ENCODE data around the gene AFF3.

Gene AFF3

DNA sequence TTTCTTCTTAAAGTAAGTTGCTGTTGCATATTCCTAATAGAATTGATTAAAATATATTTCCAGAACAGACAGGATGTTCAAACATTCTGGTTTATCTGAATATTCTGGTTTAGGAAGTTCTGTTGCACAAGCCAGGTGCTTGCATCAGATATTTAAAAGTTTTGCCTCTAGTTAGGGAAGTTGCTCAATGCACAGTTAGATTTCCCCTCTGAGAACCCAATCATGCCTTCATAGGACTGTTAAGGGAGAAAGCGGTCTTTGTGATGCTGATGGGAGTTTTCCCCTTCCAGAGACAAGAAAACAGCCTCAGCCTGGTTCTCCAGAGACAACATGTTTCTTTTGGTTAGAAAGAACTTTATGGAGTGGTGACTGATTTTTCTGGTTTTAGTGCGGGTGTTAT is 587.0 kb downstream of the AFF3 start:
- Mint-ChIP-seq H3K9me3 (no peaks in the 10 kb centered on the region), H3K27ac (no peak overlapping the region), H3K4me1 (ENCODE audit: low read depth) (no peaks in the 10 kb centered on the region), H3K4me3 (no peak overlapping the region), H3K36me3 (ENCODE audit: low read depth) (no peaks in the 10 kb centered on the region), H3K27me3 (ENCODE audit: low read depth) (peaks cover 5% of the 10 kb centered on the region)
- no peak for DNase-seq (ENCODE audit: low spot score)

DNA sequence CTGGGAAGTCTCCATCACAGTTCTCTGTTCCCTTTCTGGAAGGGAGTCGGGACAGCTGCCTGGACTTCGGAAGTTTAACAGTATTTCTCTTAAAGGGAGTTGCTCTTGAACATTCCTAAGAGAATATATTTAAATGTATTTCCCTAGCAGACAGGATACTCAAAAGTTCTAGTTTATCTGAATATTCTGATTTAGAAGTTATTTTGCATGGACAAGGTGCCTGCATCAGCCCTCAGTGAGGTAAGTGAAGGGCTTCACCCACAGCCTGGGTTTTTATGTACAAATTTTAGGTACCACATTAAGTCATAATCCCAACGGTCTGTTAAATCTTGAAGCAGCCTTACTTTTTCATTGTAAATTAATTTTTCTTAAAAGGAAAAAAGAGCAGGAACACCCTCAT is 587.5 kb downstream of the AFF3 start:
- H3K27me3 Mint-ChIP-seq (ENCODE audit: low read depth): peaks cover 1% of the 10 kb centered on the region
- H3K9me3 Mint-ChIP-seq: no peaks in the 10 kb centered on the region
- H3K36me3 Mint-ChIP-seq (ENCODE audit: low read depth): no peaks in the 10 kb centered on the region
- no peaks in the 10 kb centered on the region for H3K4me1 Mint-ChIP-seq (ENCODE audit: low read depth)
- H3K27ac Mint-ChIP-seq: no peak overlapping the region
- H3K4me3 Mint-ChIP-seq: no peak overlapping the region
- no peak for DNase-seq (ENCODE audit: low spot score)

DNA sequence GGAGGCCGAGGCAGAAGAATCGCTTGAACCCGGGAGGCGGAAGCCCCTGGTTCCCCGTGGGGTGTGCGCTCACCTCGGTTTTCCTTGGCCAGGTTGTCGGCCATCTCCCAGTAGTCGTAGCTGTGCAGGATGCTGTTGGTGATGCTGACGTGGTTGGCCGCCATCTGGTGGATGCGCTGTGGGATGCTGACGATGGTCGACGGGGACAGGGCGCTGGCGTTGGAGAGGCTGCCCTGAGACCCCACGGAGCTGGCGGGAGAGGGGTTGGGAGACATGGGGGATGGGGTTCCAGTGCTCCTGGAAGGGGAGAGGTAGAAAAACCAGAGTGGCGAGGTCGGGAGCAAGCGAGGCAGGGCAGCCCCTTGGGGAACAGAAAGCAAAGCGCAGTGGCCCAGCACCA is 588.2 kb downstream of the AFF3 start:
- Mint-ChIP-seq H3K27ac (no peak overlapping the region), H3K4me3 (no peak overlapping the region), H3K4me1 (ENCODE audit: low read depth) (no peaks in the 10 kb centered on the region), H3K36me3 (ENCODE audit: low read depth) (no peaks in the 10 kb centered on the region), H3K27me3 (ENCODE audit: low read depth) (no peaks in the 10 kb centered on the region), H3K9me3 (no peaks in the 10 kb centered on the region)
- no peak for DNase-seq (ENCODE audit: low spot score)

DNA sequence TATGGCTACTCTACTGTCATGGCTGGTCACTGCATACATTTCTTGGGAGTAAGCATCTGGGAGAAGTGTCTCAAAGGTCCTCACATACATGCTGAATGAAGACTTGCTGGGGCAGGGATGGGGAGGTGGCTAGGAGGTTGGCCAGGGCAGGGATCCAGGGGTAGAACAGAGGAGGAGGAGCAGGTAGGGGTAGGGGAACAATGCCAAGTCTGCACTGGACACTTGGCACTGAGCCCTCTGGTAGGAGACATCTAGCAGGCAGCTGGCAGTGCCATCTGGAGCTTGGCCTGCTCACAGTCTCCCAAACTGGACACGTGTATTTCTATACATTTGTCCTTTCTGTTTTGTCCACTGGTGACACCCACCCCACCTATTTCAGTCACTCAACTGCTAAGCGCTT is 589.9 kb downstream of the AFF3 start:
- no peaks in the 10 kb centered on the region for H3K36me3 Mint-ChIP-seq (ENCODE audit: low read depth)
- H3K4me1 Mint-ChIP-seq (ENCODE audit: low read depth): no peaks in the 10 kb centered on the region
- no peak for DNase-seq (ENCODE audit: low spot score)
- H3K4me3 Mint-ChIP-seq: no peak overlapping the region
- H3K9me3 Mint-ChIP-seq: no peaks in the 10 kb centered on the region
- no peak overlapping the region for H3K27ac Mint-ChIP-seq
- peaks cover 2% of the 10 kb centered on the region for H3K27me3 Mint-ChIP-seq (ENCODE audit: low read depth)

DNA sequence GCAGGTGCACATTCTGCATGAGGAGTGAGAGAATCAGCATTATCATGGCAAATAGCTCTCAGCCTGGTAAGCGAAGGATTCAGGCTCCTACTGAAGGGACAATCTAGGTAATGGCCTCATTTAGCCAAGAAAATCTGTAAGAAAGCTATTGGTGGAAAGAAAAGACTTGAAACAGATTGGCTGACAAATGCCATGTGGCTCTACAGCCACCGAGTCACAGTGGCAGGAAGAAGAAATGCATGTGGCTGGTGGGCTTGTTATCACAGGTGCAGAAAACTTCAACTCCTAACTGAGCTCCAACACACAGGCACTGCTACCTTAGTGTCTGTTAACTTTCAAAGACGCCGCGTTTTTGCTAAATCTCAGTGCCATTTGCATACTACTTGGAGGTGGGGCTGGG is 592.0 kb downstream of the AFF3 start:
- H3K27ac Mint-ChIP-seq: no peak overlapping the region

DNA sequence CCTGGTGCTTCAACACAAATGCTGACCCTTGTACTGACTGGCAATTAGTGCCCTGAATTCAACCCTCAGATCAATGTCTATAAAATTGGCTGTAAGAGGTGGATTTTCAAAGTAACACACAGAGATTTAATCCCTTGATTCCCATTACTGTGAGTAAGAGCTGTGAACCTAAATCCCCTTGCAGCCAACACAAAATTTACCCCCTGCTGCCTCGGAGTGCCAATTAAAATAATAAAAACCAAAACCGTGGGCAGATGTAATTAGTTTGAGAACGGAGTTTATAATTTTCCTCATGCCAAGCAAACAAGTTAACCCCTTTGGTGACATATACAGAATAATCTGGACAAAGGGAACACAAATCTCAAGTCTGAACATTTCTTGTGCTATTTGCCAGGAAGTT is 596.8 kb downstream of the AFF3 start:
- Mint-ChIP-seq H3K36me3 (ENCODE audit: low read depth) (no peaks in the 10 kb centered on the region), H3K4me3 (no peak overlapping the region), H3K27me3 (ENCODE audit: low read depth) (peaks cover 2% of the 10 kb centered on the region), H3K27ac (no peak overlapping the region), H3K4me1 (ENCODE audit: low read depth) (no peaks in the 10 kb centered on the region), H3K9me3 (no peaks in the 10 kb centered on the region)
- no peak for DNase-seq (ENCODE audit: low spot score)

More for the DNA sequence above, 592.0 kb downstream of the AFF3 start:
- Mint-ChIP-seq H3K9me3 (no peaks in the 10 kb centered on the region), H3K4me3 (no peak overlapping the region), H3K36me3 (ENCODE audit: low read depth) (no peaks in the 10 kb centered on the region), H3K4me1 (ENCODE audit: low read depth) (no peaks in the 10 kb centered on the region), H3K27me3 (ENCODE audit: low read depth) (peaks cover 2% of the 10 kb centered on the region)
- no peak for DNase-seq (ENCODE audit: low spot score)

DNA sequence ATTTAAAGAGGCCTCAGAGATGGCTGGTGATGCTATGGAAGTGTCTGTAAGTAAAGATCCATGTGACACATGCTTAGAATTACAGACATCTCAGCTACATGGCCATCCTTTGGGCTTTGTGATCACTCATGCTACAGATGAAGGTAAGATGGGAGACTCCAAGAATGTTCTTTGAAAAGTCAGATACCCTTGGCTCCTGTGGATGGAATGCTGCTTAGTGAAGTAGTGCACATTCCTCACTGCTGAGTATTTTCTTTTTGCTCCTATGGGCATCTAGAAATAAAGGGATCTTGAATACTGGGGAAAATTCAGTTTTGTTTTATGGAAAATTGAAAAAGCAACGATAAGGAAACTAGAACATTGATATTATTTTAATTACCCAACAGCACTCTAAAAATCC is 597.3 kb downstream of the AFF3 start:
- H3K27ac Mint-ChIP-seq: no peak overlapping the region
- no peak for DNase-seq (ENCODE audit: low spot score)
- no peaks in the 10 kb centered on the region for H3K36me3 Mint-ChIP-seq (ENCODE audit: low read depth)
- no peaks in the 10 kb centered on the region for H3K4me1 Mint-ChIP-seq (ENCODE audit: low read depth)
- H3K4me3 Mint-ChIP-seq: no peak overlapping the region
- H3K27me3 Mint-ChIP-seq (ENCODE audit: low read depth): peaks cover 2% of the 10 kb centered on the region
- H3K9me3 Mint-ChIP-seq: no peaks in the 10 kb centered on the region

DNA sequence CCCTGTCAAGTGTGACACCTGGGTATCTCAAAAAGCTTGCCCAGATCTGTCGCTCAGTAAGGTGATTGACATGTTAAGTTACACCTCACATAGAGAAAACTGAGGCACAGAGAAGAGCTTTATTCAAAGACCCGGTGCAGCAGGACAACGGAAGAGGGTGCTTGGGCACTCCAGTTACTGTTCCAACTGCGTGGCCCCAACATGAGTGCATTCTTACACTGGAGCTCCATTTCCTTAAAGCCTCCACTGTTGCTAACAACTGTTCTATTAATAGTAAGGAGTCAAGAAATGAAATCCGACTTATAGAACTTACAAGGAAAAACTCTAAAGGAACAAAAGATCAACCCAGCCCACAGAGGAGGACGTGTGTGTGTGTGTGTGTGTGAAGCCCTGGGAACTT is 597.8 kb downstream of the AFF3 start:
- H3K27me3 Mint-ChIP-seq (ENCODE audit: low read depth): peaks cover 2% of the 10 kb centered on the region
- DNase-seq (ENCODE audit: low spot score): no peak
- no peak overlapping the region for H3K27ac Mint-ChIP-seq
- H3K36me3 Mint-ChIP-seq (ENCODE audit: low read depth): no peaks in the 10 kb centered on the region
- no peak overlapping the region for H3K4me3 Mint-ChIP-seq
- H3K4me1 Mint-ChIP-seq (ENCODE audit: low read depth): no peaks in the 10 kb centered on the region
- no peaks in the 10 kb centered on the region for H3K9me3 Mint-ChIP-seq

DNA sequence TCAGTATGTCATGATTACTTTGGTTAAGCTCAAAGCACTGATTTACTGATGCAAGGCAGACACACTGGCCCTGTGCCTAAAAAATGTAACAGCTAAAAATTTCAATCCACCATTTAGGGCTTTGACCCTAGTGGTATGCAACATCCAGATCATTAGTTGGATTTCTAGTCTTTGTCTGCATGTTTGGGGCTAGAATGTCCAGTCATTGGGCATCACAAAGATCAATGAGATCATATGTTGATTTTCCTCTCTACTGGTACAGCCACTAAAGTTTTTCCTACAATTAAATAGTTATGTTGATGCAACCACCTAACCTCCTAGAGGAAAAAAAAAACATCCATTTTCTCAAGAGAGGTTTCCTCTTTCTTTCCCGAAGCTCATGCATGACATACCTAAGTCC is 599.1 kb downstream of the AFF3 start:
- Mint-ChIP-seq H3K27me3 (ENCODE audit: low read depth) (peaks cover 6% of the 10 kb centered on the region), H3K27ac (no peak overlapping the region), H3K4me3 (no peak overlapping the region), H3K36me3 (ENCODE audit: low read depth) (no peaks in the 10 kb centered on the region), H3K9me3 (no peaks in the 10 kb centered on the region), H3K4me1 (ENCODE audit: low read depth) (no peaks in the 10 kb centered on the region)
- DNase-seq (ENCODE audit: low spot score): no peak

DNA sequence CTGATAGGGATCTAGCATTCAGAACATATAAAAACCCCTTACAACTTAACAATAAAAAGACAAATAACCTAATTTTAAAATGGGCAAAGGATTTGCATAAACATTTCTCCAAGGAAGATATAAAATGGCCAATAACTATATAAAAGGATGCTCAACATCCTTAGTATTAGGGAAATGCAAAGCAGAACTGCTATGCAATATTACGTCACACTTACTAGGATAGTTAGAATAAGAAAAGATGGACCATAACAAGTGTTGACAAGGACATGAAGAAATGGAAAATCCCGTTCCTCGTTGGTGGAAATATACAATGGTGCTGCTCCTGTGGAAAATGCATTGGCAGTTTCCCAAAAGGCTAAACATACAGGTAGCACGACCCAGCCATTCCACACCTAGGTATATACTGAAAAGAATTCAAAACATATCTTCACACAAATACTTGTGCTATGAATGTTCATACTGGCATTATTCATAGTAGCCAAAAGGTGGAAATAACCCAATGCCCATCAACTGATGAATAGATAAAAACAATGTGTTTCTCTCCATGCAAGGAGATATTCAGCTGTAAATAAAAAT is 604.4 kb downstream of the AFF3 start:
- no peaks in the 10 kb centered on the region for H3K9me3 Mint-ChIP-seq
- no peak overlapping the region for H3K27ac Mint-ChIP-seq
- H3K4me3 Mint-ChIP-seq: no peak overlapping the region
- H3K4me1 Mint-ChIP-seq (ENCODE audit: low read depth): no peaks in the 10 kb centered on the region
- DNase-seq (ENCODE audit: low spot score): no peak
- H3K36me3 Mint-ChIP-seq (ENCODE audit: low read depth): no peaks in the 10 kb centered on the region
- H3K27me3 Mint-ChIP-seq (ENCODE audit: low read depth): peaks cover 3% of the 10 kb centered on the region

DNA sequence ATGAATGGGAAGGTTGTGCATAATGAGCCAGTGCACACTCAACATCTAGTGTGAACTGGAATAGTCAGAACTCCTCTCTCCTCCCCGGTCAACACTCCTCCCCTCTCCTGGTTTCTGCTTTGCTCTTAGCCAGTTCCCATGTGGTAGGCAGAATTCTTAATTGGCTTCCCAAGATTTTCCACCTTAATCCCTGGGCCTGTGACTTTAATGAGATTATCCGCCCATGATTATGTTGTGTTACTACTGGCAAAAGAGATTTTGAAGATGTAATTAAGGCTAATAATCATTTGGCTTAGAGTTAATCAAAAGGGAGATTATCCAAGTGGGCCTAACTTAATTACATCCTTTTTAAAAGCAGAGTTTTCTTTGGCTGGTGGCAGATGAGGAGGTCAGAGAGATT is 618.3 kb downstream of the AFF3 start:
- no peak for DNase-seq (ENCODE audit: low spot score)
- Mint-ChIP-seq H3K36me3 (ENCODE audit: low read depth) (no peaks in the 10 kb centered on the region), H3K27ac (no peak overlapping the region), H3K27me3 (ENCODE audit: low read depth) (no peaks in the 10 kb centered on the region), H3K4me3 (no peak overlapping the region), H3K9me3 (no peaks in the 10 kb centered on the region), H3K4me1 (ENCODE audit: low read depth) (no peaks in the 10 kb centered on the region)

DNA sequence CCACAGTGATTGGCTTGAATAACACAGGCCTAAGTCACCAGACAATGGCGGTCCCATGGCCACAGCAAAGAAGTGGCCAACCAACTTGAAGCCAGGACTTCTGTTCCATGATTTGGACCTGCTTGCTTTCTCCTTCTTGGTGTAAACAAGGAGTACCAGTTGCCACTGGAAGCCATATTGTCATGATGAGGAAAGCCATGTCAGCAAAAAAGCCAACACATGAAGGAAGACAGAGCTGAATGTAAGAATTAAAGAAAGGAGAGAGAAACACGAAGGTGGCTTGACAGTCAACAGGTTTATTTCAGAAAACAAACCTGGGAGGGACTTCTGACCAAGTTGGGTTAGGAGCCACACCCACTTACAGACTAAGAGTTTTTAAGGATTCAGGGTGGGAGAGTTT is 620.2 kb downstream of the AFF3 start:
- DNase-seq (ENCODE audit: low spot score): no peak
- H3K4me3 Mint-ChIP-seq: no peak overlapping the region

DNA sequence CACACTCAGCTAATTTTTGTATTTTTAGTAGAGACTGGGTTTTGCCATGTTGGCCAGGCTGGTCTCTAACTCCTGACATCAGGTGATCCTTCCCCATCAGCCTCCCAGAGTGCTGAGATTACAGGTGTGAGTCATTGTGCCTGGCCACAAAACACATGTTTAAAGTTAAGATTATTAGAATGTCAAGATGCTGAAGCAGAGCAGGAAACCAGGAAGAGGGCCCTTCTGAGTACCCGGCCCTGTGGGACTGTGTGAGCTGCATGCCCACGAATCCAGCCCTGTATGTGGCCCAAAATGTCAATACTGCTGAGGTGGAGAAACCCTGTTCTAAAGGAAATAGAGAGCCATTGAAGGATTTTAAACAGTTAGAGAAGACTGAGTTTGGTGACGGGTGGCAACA is 621.6 kb downstream of the AFF3 start:
- no peak for DNase-seq (ENCODE audit: low spot score)
- H3K36me3 Mint-ChIP-seq (ENCODE audit: low read depth): no peaks in the 10 kb centered on the region
- no peaks in the 10 kb centered on the region for H3K4me1 Mint-ChIP-seq (ENCODE audit: low read depth)
- H3K9me3 Mint-ChIP-seq: no peaks in the 10 kb centered on the region
- peaks cover 8% of the 10 kb centered on the region for H3K27me3 Mint-ChIP-seq (ENCODE audit: low read depth)
- H3K4me3 Mint-ChIP-seq: no peak overlapping the region
- H3K27ac Mint-ChIP-seq: no peak overlapping the region

More for the DNA sequence above, 620.2 kb downstream of the AFF3 start:
- Mint-ChIP-seq H3K36me3 (ENCODE audit: low read depth) (no peaks in the 10 kb centered on the region), H3K27ac (no peak overlapping the region), H3K27me3 (ENCODE audit: low read depth) (peaks cover 2% of the 10 kb centered on the region), H3K4me1 (ENCODE audit: low read depth) (no peaks in the 10 kb centered on the region), H3K9me3 (no peaks in the 10 kb centered on the region)

DNA sequence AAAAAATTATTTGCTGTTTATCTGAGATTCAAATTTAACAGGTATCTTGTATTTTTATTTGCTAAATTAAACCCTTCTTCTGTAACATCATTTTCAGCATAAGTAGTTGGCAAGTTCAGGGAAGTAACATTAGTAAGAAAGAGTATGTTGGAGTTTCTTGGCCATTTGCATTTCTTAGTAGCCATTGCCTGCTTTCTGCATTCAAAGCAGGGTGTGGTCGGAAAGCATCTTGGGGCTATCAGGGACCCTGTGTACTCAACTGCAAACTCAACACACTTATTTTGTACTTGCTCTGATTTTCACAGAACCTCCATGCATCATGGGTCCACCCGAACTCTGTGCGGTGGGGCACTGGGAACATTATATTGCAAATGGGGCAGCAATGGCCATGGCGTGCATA is 622.2 kb downstream of the AFF3 start:
- Mint-ChIP-seq H3K4me3 (no peak overlapping the region), H3K4me1 (ENCODE audit: low read depth) (no peaks in the 10 kb centered on the region), H3K27ac (no peak overlapping the region), H3K36me3 (ENCODE audit: low read depth) (no peaks in the 10 kb centered on the region), H3K27me3 (ENCODE audit: low read depth) (peaks cover 9% of the 10 kb centered on the region), H3K9me3 (no peaks in the 10 kb centered on the region)
- DNase-seq (ENCODE audit: low spot score): no peak

DNA sequence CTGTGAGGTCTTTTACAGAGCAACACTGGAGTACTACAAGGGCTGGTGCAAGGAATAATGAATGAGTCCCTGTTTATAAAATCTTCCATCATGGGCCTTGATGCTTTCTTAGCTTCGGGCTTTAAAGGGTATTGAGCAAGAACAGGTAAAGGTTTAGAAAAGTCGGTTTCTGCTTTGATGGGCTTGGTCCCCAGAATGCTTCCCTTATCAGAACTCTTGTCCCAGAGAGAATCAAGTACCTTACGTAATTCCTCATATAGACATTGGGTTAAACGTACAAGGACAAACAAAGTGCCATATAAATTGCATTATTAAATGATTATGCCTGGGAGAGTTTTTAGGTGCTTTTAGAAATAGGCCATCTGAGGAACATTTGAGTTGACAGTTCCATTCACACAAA is 628.0 kb downstream of the AFF3 start:
- H3K27me3 Mint-ChIP-seq (ENCODE audit: low read depth): peaks cover 12% of the 10 kb centered on the region
- H3K36me3 Mint-ChIP-seq (ENCODE audit: low read depth): no peaks in the 10 kb centered on the region
- H3K4me3 Mint-ChIP-seq: no peak overlapping the region
- no peak for DNase-seq (ENCODE audit: low spot score)
- H3K27ac Mint-ChIP-seq: no peak overlapping the region
- no peaks in the 10 kb centered on the region for H3K9me3 Mint-ChIP-seq
- no peaks in the 10 kb centered on the region for H3K4me1 Mint-ChIP-seq (ENCODE audit: low read depth)
